Lower lobe of right lung (tissue), 2 donors: ENCODE data around the gene XRCC4. TPM values are rescaled to one million over a fixed set of nuclear protein-coding genes. Genes with fewer than 3 reads are reported as not detected.
A peak's percentile ranks its signal among the peaks of the same experiment; 100 is the strongest.

Source experiments
- ATAC-seq, 2 donors: fragments of 200-7000 bp; cut with Tn5 transposase; one replicate each; pipeline ENCODE4 v1.9.1; 2020 to 2022; ENCODE audit warnings: mild to moderate bottlenecking in 2 of 2, moderate library complexity in 2 of 2
- DNase-seq: peaks from one replicate; pipeline ENCODE4 v3.0.0-alpha.2; 2020
- H3K27ac ChIP-seq: fragments of 200-600 bp; one replicate; pipeline ENCODE4 v1.8.0; 2022
- H3K27me3 ChIP-seq: fragments of 200-600 bp; one replicate; pipeline ENCODE4 v1.8.0; 2022; ENCODE audit warnings: low read depth
- H3K36me3 ChIP-seq: fragments of 200-600 bp; one replicate; pipeline ENCODE4 v1.8.0; 2022; ENCODE audit warnings: mild to moderate bottlenecking
- H3K4me1 ChIP-seq: fragments of 200-600 bp; one replicate; pipeline ENCODE4 v1.8.0; 2022
- H3K4me3 ChIP-seq: fragments of 200-600 bp; one replicate; pipeline ENCODE4 v1.8.0; 2022; ENCODE audit warnings: mild to moderate bottlenecking
- H3K9me3 ChIP-seq: fragments of 200-600 bp; one replicate; pipeline ENCODE4 v1.8.0; 2022
- intact Hi-C: fragments of 100-400 bp; cut with DNase I; formaldehyde crosslinking; loops from one replicate; pipeline ENCODE4 v1.11.0; 2022
- total RNA-seq: library from RNA; stranded (reverse); fragmentation: NEBNext Ultra II Directional; extraction: Animal tissue kit (Norgen Biotek cat#: 25700); gene quantifications from one replicate; pipeline ENCODE4 v1.2.1, GENCODE V29; 2021
- TF ChIP-seq, protein P1 (sequence below): fragments of 200-600 bp; IDR thresholded peaks from one replicate; pipeline ENCODE4 v1.8.0; 2022; ENCODE audit warnings: antibody characterized with exemption, mild to moderate bottlenecking
- donor health status: DM: no; HTN: yes; CAD: no; lungs with severe emphysema.

XRCC4 gene
- total RNA-seq, 1 donor from 2014 or later = 9.2 TPM

DNA sequence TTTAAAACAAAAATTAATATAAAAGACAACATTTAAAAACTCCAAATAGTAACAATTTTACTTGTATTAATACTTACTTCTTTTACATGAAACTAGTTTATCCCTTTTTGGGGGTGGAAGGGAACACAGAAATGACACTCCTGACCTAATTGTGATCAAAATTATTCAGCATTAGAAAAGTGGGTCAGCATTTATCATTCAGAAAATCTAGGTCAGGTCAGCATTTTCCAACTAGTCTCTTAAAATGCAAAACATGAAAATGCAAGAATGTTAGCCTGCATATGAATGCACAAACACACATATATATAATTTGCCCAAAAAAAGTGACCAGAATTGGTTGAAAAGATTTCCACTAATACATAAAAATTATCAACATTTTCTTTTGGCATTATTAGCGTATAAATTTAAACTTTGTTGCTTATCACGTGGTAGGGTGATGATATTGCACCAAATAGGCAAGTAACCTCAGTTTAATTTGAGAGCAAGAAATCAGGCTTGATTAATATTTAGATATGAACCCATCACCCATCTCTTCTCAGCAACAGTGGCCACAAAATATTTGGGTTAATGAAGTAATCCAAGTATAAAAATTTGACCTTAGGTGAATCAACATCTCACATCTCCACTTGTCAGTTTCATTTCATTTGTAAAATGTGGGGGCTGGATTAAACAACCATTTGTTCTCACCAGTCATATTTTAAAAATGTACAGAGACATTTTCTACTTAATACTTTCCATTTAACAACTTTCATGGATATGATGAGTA, 5.9 kb upstream of the XRCC4 start:
- intact Hi-C loops = no loop called here
- no peaks in the 10 kb centered on the region for H3K36me3 ChIP-seq
- ATAC-seq (no peak), DNase-seq (no peak)
- no peaks in the 10 kb centered on the region for H3K27me3 ChIP-seq
- H3K27ac ChIP-seq = no peak overlapping the region
- H3K4me1 ChIP-seq = peaks cover 37% of the 10 kb centered on the region
- TF ChIP-seq, protein P1, sequence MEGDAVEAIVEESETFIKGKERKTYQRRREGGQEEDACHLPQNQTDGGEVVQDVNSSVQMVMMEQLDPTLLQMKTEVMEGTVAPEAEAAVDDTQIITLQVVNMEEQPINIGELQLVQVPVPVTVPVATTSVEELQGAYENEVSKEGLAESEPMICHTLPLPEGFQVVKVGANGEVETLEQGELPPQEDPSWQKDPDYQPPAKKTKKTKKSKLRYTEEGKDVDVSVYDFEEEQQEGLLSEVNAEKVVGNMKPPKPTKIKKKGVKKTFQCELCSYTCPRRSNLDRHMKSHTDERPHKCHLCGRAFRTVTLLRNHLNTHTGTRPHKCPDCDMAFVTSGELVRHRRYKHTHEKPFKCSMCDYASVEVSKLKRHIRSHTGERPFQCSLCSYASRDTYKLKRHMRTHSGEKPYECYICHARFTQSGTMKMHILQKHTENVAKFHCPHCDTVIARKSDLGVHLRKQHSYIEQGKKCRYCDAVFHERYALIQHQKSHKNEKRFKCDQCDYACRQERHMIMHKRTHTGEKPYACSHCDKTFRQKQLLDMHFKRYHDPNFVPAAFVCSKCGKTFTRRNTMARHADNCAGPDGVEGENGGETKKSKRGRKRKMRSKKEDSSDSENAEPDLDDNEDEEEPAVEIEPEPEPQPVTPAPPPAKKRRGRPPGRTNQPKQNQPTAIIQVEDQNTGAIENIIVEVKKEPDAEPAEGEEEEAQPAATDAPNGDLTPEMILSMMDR = no peak
- H3K9me3 ChIP-seq = no peaks in the 10 kb centered on the region
- no peak overlapping the region for H3K4me3 ChIP-seq

DNA sequence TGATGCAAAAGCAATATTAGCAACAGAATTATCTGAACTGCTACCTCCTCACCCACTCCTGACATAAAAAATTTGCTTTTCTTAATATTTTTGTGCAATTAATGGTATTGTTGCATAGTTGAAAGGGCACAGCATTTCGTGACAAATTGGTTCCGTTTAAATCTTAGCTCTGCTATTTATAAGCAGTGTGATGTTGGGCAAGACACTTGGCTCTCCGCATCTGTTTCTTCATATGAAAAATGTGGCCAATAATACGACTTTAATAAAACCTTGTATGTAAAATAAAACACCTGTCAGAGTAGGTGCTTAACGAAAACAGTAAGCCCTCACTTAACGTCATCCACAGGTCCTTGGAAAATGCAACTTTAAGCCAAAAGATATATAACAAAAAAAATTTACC, 4.4 kb upstream of the XRCC4 start:
- TF ChIP-seq, protein P1 = no peak
- Histone ChIP-seq H3K27me3 (no peaks in the 10 kb centered on the region), H3K4me3 (no peak overlapping the region), H3K36me3 (no peaks in the 10 kb centered on the region), H3K27ac (no peak overlapping the region), H3K9me3 (no peaks in the 10 kb centered on the region), H3K4me1 (peaks cover 40% of the 10 kb centered on the region)
- intact Hi-C loops = no loop called here
- ATAC-seq = no peak
- no peak for DNase-seq

DNA sequence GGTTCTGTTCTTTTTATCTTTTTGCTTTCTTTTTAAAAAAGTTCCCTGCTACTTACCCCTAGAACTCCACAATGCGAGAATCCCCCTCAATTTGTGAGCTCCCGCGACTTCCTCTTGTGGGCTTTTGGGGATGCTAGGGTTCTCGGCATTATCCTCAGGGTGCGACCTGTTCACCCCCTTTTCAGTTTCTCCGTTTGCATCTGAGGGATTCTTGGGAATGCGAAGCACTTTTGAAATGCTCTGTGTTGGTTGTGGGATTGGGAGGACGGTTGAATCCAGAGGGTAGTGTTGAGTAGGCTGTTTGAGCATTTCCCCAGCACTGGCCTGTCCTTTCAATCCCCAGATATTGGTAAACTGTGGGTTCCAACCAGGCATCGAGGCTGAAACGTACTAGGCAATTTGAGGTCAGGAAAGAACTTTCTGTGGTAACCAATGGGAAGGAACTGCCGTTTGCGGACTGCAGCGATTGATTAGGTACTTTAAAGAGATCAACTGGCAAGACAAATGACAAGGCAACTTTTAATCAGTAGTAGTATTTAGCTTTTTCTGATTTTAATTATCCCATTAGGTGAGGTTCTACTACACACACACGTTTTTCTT, 415 bp downstream of the XRCC4 start:
- Histone ChIP-seq H3K9me3 (no peaks in the 10 kb centered on the region), H3K27ac (peak overlapping the region; percentile 89), H3K27me3 (no peaks in the 10 kb centered on the region), H3K36me3 (no peaks in the 10 kb centered on the region), H3K4me3 (peak overlapping the region; percentile 88), H3K4me1 (peaks cover 39% of the 10 kb centered on the region)
- ATAC-seq (peak; percentile 3 to 22), DNase-seq (no peak)
- TF ChIP-seq, protein P1 = no peak
- intact Hi-C loops = no loop called here

DNA sequence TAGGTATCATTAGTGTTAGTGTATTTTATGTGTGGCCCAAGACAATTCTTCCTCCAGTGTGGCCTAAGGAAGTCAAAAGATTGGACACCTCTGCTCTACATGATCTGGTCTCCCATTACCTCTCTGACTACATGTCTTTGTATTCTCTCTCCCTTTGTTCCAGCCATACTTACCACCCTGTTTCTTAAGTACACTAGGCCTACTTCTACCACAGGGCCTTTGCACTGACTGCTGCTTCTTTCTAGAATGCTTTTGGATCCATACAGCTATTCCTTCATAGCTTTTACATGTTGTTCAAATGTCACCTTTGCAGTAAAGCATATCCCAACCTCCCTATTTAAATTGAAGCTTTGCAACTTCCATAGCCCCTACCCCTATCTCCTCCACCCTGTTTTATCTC, 5.4 kb downstream of the XRCC4 start:
- no peak for ATAC-seq
- Histone ChIP-seq H3K4me3 (no peak overlapping the region), H3K27me3 (no peaks in the 10 kb centered on the region), H3K27ac (no peak overlapping the region), H3K9me3 (no peaks in the 10 kb centered on the region), H3K4me1 (peaks cover 7% of the 10 kb centered on the region), H3K36me3 (no peaks in the 10 kb centered on the region)
- DNase-seq = no peak
- intact Hi-C loops = no loop called here
- TF ChIP-seq, protein P1 = no peak

DNA sequence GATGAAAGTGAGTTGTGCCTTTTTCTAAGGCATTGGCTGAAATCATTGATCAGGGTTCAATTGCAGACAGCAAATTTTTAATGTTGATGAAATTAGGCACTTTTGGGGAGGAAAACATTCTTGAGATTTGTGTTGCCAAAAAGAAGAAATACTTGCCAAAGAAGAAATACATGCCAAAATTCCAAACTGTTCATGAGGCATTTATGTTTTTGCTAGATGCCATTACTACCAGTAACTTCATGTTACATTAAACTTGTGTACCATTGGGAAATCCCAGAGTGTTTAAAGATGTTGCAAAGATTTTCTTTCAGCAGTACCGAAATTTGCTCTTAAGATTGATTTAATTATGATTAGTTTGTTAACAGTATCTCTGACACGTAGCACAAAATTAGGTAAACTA, 7.0 kb downstream of the XRCC4 start:
- DNase-seq = no peak
- ATAC-seq = no peak
- no peak overlapping the region for H3K27ac ChIP-seq
- no peak overlapping the region for H3K4me3 ChIP-seq
- H3K36me3 ChIP-seq = no peaks in the 10 kb centered on the region
- H3K4me1 ChIP-seq = no peaks in the 10 kb centered on the region
- H3K27me3 ChIP-seq = no peaks in the 10 kb centered on the region
- intact Hi-C loops = no loop called here
- no peaks in the 10 kb centered on the region for H3K9me3 ChIP-seq
- TF ChIP-seq, protein P1 = no peak
